Measurements from ENCODE around the gene ATP6V1F.

Gene ATP6V1F

GRCh38 chr7:128892521-128893250 is 30.0 kb downstream of the ATP6V1F start:
- H3F3A ChIP-seq (ENCODE audit: control insufficient read depth, insufficient read depth) = peaks cover 4% of the 10 kb centered on the region; the same call in 1 of the 2 replicates
- H3K4me2 ChIP-seq (ENCODE audit: low read length) = no peak overlapping the region
- H3K9me2 ChIP-seq (replicated peaks; ENCODE audit: control insufficient read depth, low read length) = no peaks in the 10 kb centered on the region
- no peaks in the 10 kb centered on the region for H3K36me3 ChIP-seq (ENCODE audit: control insufficient read depth, low read length)
- 0 out of 2 replicates have a peak, but pooled peaks cover 2% of the 10 kb centered on the region for H3K9me3 ChIP-seq (ENCODE audit: control insufficient read depth, insufficient read depth, low read length)
- TF ChIP-seq CTCF (IDR thresholded peaks at IDR 0.05; ENCODE audit: low read depth, low read length, poor library complexity, severe bottlenecking) = no peak
- no peak for TF ChIP-seq EZH2phosphoT487 (IDR thresholded peaks at IDR 0.05; ENCODE audit: borderline replicate concordance, low read length)
- H4K20me1 ChIP-seq (ENCODE audit: control insufficient read depth, insufficient read depth, low read depth, low read length) = no peaks in the 10 kb centered on the region
- H3K27ac ChIP-seq (ENCODE audit: low read depth, low read length) = no peak overlapping the region
- H3K4me3 ChIP-seq (ENCODE audit: low read length) = no peak overlapping the region
- no peaks in the 10 kb centered on the region for H3K79me2 ChIP-seq (ENCODE audit: control insufficient read depth, low read length)
- H3K27me3 ChIP-seq (ENCODE audit: control insufficient read depth, low read length) = peaks cover 41% of the 10 kb centered on the region
- no peaks in the 10 kb centered on the region; the same call in 1 of the 2 replicates for H3K4me1 ChIP-seq (ENCODE audit: control insufficient read depth, low read length)

- Histone ChIP-seq H3K4me2 (ENCODE audit: low read length) (no peak overlapping the region), H3K9me2 (replicated peaks; ENCODE audit: control insufficient read depth, low read length) (no peaks in the 10 kb centered on the region), H3K4me3 (ENCODE audit: low read length) (no peak overlapping the region), H3K27me3 (ENCODE audit: control insufficient read depth, low read length) (peaks cover 40% of the 10 kb centered on the region), H3K79me2 (ENCODE audit: control insufficient read depth, low read length) (no peaks in the 10 kb centered on the region), H3F3A (ENCODE audit: control insufficient read depth, insufficient read depth) (peaks cover 4% of the 10 kb centered on the region; the same call in 1 of the 2 replicates), H3K27ac (ENCODE audit: low read depth, low read length) (no peak overlapping the region), H4K20me1 (ENCODE audit: control insufficient read depth, insufficient read depth, low read depth, low read length) (no peaks in the 10 kb centered on the region), H3K9me3 (ENCODE audit: control insufficient read depth, insufficient read depth, low read length) (no peaks in the 10 kb centered on the region), H3K4me1 (ENCODE audit: control insufficient read depth, low read length) (no peaks in the 10 kb centered on the region; the same call in 1 of the 2 replicates), H3K36me3 (ENCODE audit: control insufficient read depth, low read length) (no peaks in the 10 kb centered on the region)
- TF ChIP-seq EZH2phosphoT487 (IDR thresholded peaks at IDR 0.05; ENCODE audit: borderline replicate concordance, low read length) = no peak
- no peak for TF ChIP-seq CTCF (IDR thresholded peaks at IDR 0.05; ENCODE audit: low read depth, low read length, poor library complexity, severe bottlenecking)
Measured at GRCh38 chr7:128893251-128894100, 30.8 kb downstream of the ATP6V1F start.

GRCh38 chr7:128894101-128894440 is 31.4 kb downstream of the ATP6V1F start:
- Histone ChIP-seq H3K27me3 (ENCODE audit: control insufficient read depth, low read length) (peaks cover 35% of the 10 kb centered on the region), H3K9me2 (replicated peaks; ENCODE audit: control insufficient read depth, low read length) (no peaks in the 10 kb centered on the region), H3K4me3 (ENCODE audit: low read length) (no peak overlapping the region), H3K4me1 (ENCODE audit: control insufficient read depth, low read length) (no peaks in the 10 kb centered on the region; the same call in 1 of the 2 replicates), H4K20me1 (ENCODE audit: control insufficient read depth, insufficient read depth, low read depth, low read length) (no peaks in the 10 kb centered on the region), H3K79me2 (ENCODE audit: control insufficient read depth, low read length) (no peaks in the 10 kb centered on the region), H3F3A (ENCODE audit: control insufficient read depth, insufficient read depth) (peaks cover 4% of the 10 kb centered on the region; the same call in 1 of the 2 replicates), H3K9me3 (ENCODE audit: control insufficient read depth, insufficient read depth, low read length) (no peaks in the 10 kb centered on the region), H3K36me3 (ENCODE audit: control insufficient read depth, low read length) (no peaks in the 10 kb centered on the region), H3K4me2 (ENCODE audit: low read length) (no peak overlapping the region), H3K27ac (ENCODE audit: low read depth, low read length) (no peak overlapping the region)
- TF ChIP-seq EZH2phosphoT487 (IDR thresholded peaks at IDR 0.05; ENCODE audit: borderline replicate concordance, low read length) (no peak), CTCF (IDR thresholded peaks at IDR 0.05; ENCODE audit: low read depth, low read length, poor library complexity, severe bottlenecking) (no peak)
